ENCODE results near the gene OR1A1. TPM values are rescaled to one million over a fixed set of nuclear protein-coding genes. Genes with fewer than 3 reads are reported as not detected.

The OR1A1 gene
- not detected in 2 replicates for total RNA-seq

GRCh38 chr17:3207367-3207766 is at the start of gene OR1A1:
OR1A1 (plus strand) TSS chr17:3207667; CDS start chr17:3215621, 7,954 bp downstream.

GRCh38 chr17:3197219-3197618 is 10.2 kb upstream of the OR1A1 start, which contains the start of gene OR1A2:
OR1A2 (plus strand) TSS chr17:3197519; CDS start chr17:3197519, 0 bp downstream.

Other genes starting within 250 kb of the OR1A1 start
- not detected in 2 replicates for gene OR1D5, start 144.1 kb upstream of the OR1A1 start, total RNA-seq
- not detected in 2 replicates for gene OR1D2, start 103.2 kb upstream of the OR1A1 start, total RNA-seq
- not detected in 2 replicates for gene OR1G1, start 80.1 kb upstream of the OR1A1 start, total RNA-seq
- not detected in 2 replicates for gene OR1A2, start 10.1 kb upstream of the OR1A1 start, total RNA-seq
- gene OR3A1, start 90.7 kb downstream of the OR1A1 start, total RNA-seq, result not detected in 2 replicates
- gene OR3A2, start 178.6 kb downstream of the OR1A1 start, total RNA-seq, result not detected in 2 replicates
- gene OR1E1, start 190.7 kb downstream of the OR1A1 start, total RNA-seq, result not detected in 2 replicates
- not detected in 2 replicates for gene OR3A3, start 203.7 kb downstream of the OR1A1 start, total RNA-seq
- gene OR1E2, start 226.2 kb downstream of the OR1A1 start, total RNA-seq, result 0.33 TPM in 1 of 2 replicates, not detected in the other

Data from vein endothelial cell (primary cell).